Measurements from ENCODE around the gene VPS11.

GRCh38 chr11:119116601-119117000, 49.0 kb downstream of the VPS11 start:
- TF ChIP-seq CTCF (IDR thresholded peaks at IDR 0.05) (no peak), POLR2A (IDR thresholded peaks at IDR 0.05) (no peak), POLR2AphosphoS5 (IDR thresholded peaks at IDR 0.05) (no peak)
